ENCODE data around the gene LHPP.

LHPP gene

GRCh38 chr10:124563320-124564040 lies 101.9 kb downstream of the LHPP start:
- H3K9ac ChIP-seq = no peak overlapping the region
- peaks cover 5 to 11% (median 8%) of the 10 kb centered on the region in 11 experiments; a peak in 11 of 22 replicates for H3K9me3 ChIP-seq (replicated peaks in 1 of 11)
- no peaks in the 10 kb centered on the region for H3K36me3 ChIP-seq
- peaks cover 0 to 22% (median 6%) of the 10 kb centered on the region in 11 experiments; a peak in 9 of 22 replicates for H3K27me3 ChIP-seq
- no peak for TF ChIP-seq Cebpa-rat (IDR thresholded peaks at IDR 0.05)
- peaks cover 0 to 6% (median 0%) of the 10 kb centered on the region in 11 experiments; a peak in 1 of 22 replicates for H4K20me1 ChIP-seq
- peaks cover 24 to 48% (median 42%) of the 10 kb centered on the region in 10 experiments for H3K4me1 ChIP-seq
- no peak overlapping the region for H3K4me3 ChIP-seq
- no peak overlapping the region for H3K4me2 ChIP-seq
- no peak overlapping the region for H3K27ac ChIP-seq

DNA sequence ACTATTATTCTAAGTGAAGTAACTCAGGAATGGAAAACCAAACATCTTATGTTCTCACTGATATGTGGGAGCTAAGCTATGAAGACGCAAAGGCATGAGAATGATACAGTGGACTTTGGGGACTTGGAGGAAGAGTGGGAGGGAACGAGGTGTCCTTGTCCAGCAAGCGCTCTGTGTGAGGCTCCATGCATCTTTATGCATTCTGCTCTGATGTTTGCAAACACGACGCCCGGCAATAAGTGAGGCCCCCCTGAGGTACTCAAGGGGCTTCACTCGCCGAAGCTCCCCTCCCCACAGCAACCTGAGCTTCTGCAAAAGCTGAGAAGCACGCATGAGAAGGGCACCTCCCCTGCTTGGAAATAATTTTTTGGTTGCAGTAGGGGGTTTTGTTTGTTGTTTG lies 103.3 kb downstream of the LHPP start:
- H4K20me1 ChIP-seq = peaks cover 0 to 10% (median 0%) of the 10 kb centered on the region in 11 experiments; a peak in 1 of 22 replicates
- peak overlapping the region in 7 of 11 experiments; percentile 45 to 75 (median 60); a peak in 13 of 22 replicates for H3K4me2 ChIP-seq
- H3K27me3 ChIP-seq = peaks cover 0 to 22% (median 6%) of the 10 kb centered on the region in 11 experiments; a peak in 9 of 22 replicates
- TF ChIP-seq Cebpa-rat (IDR thresholded peaks at IDR 0.05) = no peak
- H3K4me1 ChIP-seq = peaks cover 17 to 53% (median 46%) of the 10 kb centered on the region in 10 experiments
- peaks cover 5 to 11% (median 8%) of the 10 kb centered on the region in 11 experiments; a peak in 11 of 22 replicates for H3K9me3 ChIP-seq (replicated peaks in 1 of 11)
- no peaks in the 10 kb centered on the region for H3K36me3 ChIP-seq
- H3K9ac ChIP-seq = no peak overlapping the region
- H3K27ac ChIP-seq = no peak overlapping the region
- H3K4me3 ChIP-seq = no peak overlapping the region

DNA sequence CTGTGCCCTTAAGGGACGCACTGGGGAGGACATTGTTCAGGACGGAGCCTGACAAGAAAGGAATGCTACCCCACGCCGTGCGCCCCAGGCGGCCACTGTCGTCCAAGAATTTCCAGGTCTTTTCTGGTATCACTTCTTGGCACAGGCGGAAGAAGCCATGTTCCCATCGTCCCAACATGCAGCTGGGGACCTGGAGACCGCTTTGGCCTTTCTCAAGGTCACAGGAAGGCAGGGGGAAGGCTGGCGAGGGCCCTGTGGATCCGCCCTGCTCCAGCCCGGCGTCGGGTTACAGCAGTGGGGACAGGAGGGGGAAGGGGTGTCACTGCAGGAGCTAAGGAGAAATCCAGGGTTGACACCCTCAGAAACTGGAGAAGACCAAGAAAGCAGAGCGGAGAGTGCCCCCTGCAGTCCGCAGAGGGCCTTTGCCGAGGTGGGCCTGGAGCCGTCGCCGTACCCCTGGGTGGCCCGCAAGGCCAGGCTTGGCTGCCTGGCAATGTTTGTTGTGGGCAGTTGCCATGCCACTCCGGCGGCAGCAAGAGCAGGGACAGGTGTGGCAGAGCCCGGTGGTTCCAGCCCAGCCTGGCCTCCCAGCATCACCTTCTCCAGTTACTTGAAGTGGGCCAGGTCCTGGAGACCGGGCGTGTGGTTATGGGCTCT lies 104.1 kb downstream of the LHPP start:
- Histone ChIP-seq H3K36me3 (no peaks in the 10 kb centered on the region), H3K4me3 (no peak overlapping the region), H3K9ac (0 out of 22 replicates have a peak overlapping the region, but pooled peaks of 2 of the 11 experiments have one; percentile 0 to 11), H4K20me1 (peaks cover 0 to 10% (median 0%) of the 10 kb centered on the region in 11 experiments; a peak in 1 of 22 replicates), H3K27ac (no peak overlapping the region), H3K4me1 (peaks cover 9 to 50% (median 42%) of the 10 kb centered on the region in 10 experiments), H3K4me2 (peak overlapping the region; percentile 1 to 75 (median 48); a peak in 20 of 22 replicates), H3K27me3 (peaks cover 0 to 22% (median 6%) of the 10 kb centered on the region in 11 experiments; a peak in 9 of 22 replicates), H3K9me3 (replicated peaks in 1 of 11) (peaks cover 5 to 11% (median 8%) of the 10 kb centered on the region in 11 experiments; a peak in 11 of 22 replicates)
- TF ChIP-seq Cebpa-rat (IDR thresholded peaks at IDR 0.05) = no peak

- Histone ChIP-seq H4K20me1 (peaks cover 0 to 10% (median 0%) of the 10 kb centered on the region in 11 experiments; a peak in 1 of 22 replicates), H3K27ac (no peak overlapping the region), H3K4me3 (no peak overlapping the region), H3K4me1 (peaks cover 2 to 43% (median 36%) of the 10 kb centered on the region in 10 experiments), H3K9ac (0 out of 22 replicates have a peak overlapping the region, but pooled peaks of 1 of the 11 experiments have one; percentile 0), H3K27me3 (peaks cover 0 to 22% (median 6%) of the 10 kb centered on the region in 11 experiments; a peak in 9 of 22 replicates), H3K9me3 (replicated peaks in 1 of 11) (peaks cover 5 to 8% (median 7%) of the 10 kb centered on the region in 11 experiments; a peak in 11 of 22 replicates), H3K36me3 (no peaks in the 10 kb centered on the region), H3K4me2 (peak overlapping the region in 9 of 11 experiments; percentile 1 to 75 (median 50); a peak in 16 of 22 replicates)
- TF ChIP-seq Cebpa-rat (IDR thresholded peaks at IDR 0.05) = no peak
These were observed 104.7 kb downstream of the LHPP start for GRCh38 chr10:124566222-124566888.

GRCh38 chr10:124566981-124567835 lies 105.6 kb downstream of the LHPP start:
- peak overlapping the region in 2 of 11 experiments; percentile 50 to 63; a peak in 1 of 22 replicates for H3K4me2 ChIP-seq
- peaks cover 0 to 43% (median 36%) of the 10 kb centered on the region in 10 experiments; a peak in 16 of 20 replicates for H3K4me1 ChIP-seq
- H3K36me3 ChIP-seq = no peaks in the 10 kb centered on the region
- peaks cover 0 to 22% (median 6%) of the 10 kb centered on the region in 11 experiments; a peak in 9 of 22 replicates for H3K27me3 ChIP-seq
- no peak for TF ChIP-seq Cebpa-rat (IDR thresholded peaks at IDR 0.05)
- no peak overlapping the region for H3K9ac ChIP-seq
- peaks cover 0 to 10% (median 0%) of the 10 kb centered on the region in 11 experiments; a peak in 1 of 22 replicates for H4K20me1 ChIP-seq
- no peaks in the 10 kb centered on the region for H3K9me3 ChIP-seq (replicated peaks in 1 of 11)
- H3K4me3 ChIP-seq = no peak overlapping the region
- H3K27ac ChIP-seq = no peak overlapping the region

- Histone ChIP-seq H4K20me1 (peaks cover 0 to 10% (median 0%) of the 10 kb centered on the region in 11 experiments; a peak in 1 of 22 replicates), H3K27ac (no peak overlapping the region), H3K36me3 (no peaks in the 10 kb centered on the region), H3K4me1 (peaks cover 0 to 43% (median 36%) of the 10 kb centered on the region in 10 experiments; a peak in 17 of 20 replicates), H3K9ac (no peak overlapping the region), H3K4me2 (peak overlapping the region in 3 of 11 experiments; percentile 71 to 78 (median 77); a peak in 5 of 22 replicates), H3K27me3 (peaks cover 0 to 22% (median 6%) of the 10 kb centered on the region in 11 experiments; a peak in 9 of 22 replicates), H3K4me3 (no peak overlapping the region), H3K9me3 (replicated peaks in 1 of 11) (no peaks in the 10 kb centered on the region)
- TF ChIP-seq Cebpa-rat (IDR thresholded peaks at IDR 0.05) = no peak
These were observed 106.7 kb downstream of the LHPP start for GRCh38 chr10:124568339-124568738.

- H3K27me3 ChIP-seq = peaks cover 0 to 22% (median 6%) of the 10 kb centered on the region in 11 experiments; a peak in 9 of 22 replicates
- peaks cover 0 to 48% (median 36%) of the 10 kb centered on the region in 10 experiments; a peak in 17 of 20 replicates for H3K4me1 ChIP-seq
- no peak overlapping the region for H3K4me3 ChIP-seq
- no peaks in the 10 kb centered on the region for H3K9me3 ChIP-seq (replicated peaks in 1 of 11)
- no peak overlapping the region for H3K27ac ChIP-seq
- H3K4me2 ChIP-seq = peak overlapping the region in 9 of 11 experiments; percentile 12 to 78 (median 55); a peak in 16 of 22 replicates
- H3K9ac ChIP-seq = peak overlapping the region in 5 of 11 experiments; percentile 39 to 53 (median 46); a peak in 6 of 22 replicates
- H3K36me3 ChIP-seq = no peaks in the 10 kb centered on the region
- TF ChIP-seq Cebpa-rat (IDR thresholded peaks at IDR 0.05) = no peak
- H4K20me1 ChIP-seq = peaks cover 0 to 10% (median 0%) of the 10 kb centered on the region in 11 experiments; a peak in 1 of 22 replicates
These were observed 107.4 kb downstream of the LHPP start for GRCh38 chr10:124568848-124569622.

Measured in BLaER1 treated with 17β-estradiol and CSF1 and Interleukin-3, amounts not matched to agents 10 nM and 100 nM (cell line).